Non-pigmented ciliary epithelial cell (primary cell): Measurements from ENCODE around the gene FAM131A.

Experiments
- DNase-seq: peaks from one replicate; pipeline ENCODE4 v3.0.0-alpha.2; 2010; ENCODE audit warnings: low read depth

Gene FAM131A

GRCh38 chr3:184378651-184379357 lies 41.4 kb downstream of the FAM131A start:
- no peak for DNase-seq

DNA sequence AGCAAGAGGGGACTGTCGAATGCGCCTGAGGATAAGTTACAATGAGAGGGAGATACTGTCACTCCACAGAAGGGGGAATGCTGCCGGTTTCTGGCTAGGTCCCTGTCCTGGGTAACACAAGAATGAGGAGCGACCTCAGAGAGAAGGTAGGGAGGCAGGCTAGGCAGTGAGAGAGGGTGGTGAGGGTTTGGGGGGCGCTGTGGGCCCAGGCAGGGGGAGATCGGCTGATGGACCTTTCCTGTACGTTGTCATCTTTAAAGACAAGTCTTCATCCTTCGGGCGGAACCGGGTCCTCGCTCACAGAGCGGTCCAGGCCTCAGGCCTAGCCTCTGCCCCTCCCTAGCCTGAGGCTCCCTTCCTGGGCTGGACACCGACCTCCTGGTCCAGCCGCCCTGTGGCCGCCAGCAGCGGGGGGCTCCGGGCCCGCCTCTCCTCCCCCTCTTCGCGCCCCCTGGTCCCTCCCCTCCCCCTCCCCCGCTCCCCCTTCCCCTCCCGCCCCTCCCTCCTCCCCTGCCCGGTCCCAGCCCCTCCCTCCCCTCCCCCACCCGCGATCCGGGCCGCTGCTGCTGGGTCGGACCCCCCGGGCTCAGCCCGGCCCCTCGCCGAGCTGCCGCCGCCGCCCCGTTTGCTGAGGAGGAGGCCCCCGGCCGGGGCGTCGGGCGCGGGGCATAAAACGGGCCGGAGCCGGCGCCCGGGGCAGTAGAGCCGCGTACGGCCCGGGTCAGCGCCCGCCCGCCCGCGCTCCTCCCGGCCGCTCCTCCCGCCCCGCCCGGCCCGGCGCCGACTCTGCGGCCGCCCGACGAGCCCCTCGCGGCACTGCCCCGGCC lies 42.2 kb downstream of the FAM131A start, which contains the start of gene CHRD:
Gene CHRD, plus strand, starts transcription at position 697 of the 827 bp plus-strand sequence. CDS start 265 bp downstream, outside the sequence.
- no peak for DNase-seq

DNA sequence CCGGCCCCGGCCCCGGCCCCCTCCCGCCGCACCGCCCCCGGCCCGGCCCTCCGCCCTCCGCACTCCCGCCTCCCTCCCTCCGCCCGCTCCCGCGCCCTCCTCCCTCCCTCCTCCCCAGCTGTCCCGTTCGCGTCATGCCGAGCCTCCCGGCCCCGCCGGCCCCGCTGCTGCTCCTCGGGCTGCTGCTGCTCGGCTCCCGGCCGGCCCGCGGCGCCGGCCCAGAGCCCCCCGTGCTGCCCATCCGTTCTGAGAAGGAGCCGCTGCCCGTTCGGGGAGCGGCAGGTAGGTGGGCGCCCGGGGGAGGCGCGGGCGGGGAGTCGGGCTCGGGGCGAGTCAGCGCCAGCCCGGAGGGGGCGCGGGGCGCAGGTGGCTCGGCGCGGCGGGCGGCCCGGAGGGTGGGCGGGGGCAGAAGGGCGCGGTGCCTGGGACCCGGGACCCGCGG lies 42.8 kb downstream of the FAM131A start:
- no peak for DNase-seq

DNA sequence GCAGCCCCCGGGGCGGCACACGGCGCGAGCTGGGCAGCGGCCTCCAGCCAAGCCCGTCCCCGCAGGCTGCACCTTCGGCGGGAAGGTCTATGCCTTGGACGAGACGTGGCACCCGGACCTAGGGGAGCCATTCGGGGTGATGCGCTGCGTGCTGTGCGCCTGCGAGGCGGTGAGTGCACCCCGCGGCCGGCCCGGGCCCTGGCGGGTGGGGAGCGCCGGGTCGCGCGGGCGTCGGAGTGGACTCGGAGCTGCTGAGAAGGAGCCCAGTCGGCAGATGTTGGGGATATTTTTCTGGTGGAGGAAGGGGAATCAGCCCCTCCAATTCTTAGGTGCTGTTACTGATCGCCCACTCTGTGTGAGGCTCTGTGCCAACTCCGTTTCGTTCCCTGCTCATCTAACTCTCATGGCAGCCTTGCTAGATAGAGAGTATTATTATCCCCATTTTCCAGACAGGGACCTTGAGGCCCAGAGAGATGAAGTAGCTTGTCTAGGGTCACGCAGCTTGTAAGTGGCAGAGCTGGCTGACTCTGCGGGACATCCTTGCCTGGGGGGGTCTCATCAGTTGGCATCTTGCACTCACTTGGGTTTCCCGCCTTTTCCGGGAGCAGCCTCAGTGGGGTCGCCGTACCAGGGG lies 43.3 kb downstream of the FAM131A start:
- no peak for DNase-seq

DNA sequence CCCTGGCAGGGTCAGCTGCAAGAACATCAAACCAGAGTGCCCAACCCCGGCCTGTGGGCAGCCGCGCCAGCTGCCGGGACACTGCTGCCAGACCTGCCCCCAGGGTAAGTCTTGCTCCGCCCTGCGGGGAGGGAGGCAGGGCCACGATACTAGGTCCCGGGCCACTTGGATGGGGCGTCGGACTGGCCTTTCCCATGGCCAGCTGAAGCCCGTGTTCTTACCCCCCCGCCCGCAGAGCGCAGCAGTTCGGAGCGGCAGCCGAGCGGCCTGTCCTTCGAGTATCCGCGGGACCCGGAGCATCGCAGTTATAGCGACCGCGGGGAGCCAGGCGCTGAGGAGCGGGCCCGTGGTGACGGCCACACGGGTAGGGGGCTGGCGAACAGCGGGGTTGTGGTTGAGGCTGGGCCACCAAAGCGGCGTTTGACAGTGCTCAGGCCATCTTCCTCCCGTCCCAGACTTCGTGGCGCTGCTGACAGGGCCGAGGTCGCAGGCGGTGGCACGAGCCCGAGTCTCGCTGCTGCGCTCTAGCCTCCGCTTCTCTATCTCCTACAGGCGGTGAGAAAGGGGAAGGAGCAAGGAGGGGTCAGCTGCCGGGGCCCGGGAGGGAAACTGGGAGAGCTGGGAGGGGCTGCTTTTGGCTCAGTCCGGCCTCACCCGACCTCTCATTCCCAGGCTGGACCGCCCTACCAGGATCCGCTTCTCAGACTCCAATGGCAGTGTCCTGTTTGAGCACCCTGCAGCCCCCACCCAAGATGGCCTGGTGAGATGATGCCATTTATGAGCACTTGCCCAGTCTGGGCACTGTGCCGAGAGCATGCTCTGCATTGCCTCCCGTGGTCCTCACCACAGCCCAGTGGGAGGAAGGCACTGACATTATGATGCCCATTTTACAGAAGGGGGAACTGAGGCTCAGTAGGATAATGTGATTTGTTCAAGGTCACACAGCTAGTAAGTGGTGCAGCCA lies 44.1 kb downstream of the FAM131A start:
- DNase-seq: no peak

DNA sequence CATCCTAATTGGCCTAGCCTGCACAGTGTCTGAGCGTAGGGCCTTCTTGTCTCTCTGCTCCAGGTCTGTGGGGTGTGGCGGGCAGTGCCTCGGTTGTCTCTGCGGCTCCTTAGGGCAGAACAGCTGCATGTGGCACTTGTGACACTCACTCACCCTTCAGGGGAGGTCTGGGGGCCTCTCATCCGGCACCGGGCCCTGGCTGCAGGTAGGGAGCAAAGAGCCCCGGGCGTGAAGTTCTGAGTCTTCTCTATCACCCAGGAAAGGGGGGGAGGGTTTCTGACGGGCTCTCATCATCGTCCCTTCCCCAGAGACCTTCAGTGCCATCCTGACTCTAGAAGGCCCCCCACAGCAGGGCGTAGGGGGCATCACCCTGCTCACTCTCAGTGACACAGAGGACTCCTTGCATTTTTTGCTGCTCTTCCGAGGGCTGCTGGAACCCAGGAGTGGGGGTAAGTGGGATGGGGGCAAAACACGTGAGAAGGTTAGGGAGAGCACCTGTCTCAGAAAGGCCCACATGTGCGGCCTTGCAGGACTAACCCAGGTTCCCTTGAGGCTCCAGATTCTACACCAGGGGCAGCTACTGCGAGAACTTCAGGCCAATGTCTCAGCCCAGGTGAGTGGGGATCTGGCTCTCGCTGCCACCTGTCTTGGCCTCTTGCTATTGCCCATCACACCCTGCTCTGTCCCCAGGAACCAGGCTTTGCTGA lies 45.1 kb downstream of the FAM131A start:
- no peak for DNase-seq

GRCh38 chr3:184383033-184383740 lies 45.8 kb downstream of the FAM131A start:
- no peak for DNase-seq

DNA sequence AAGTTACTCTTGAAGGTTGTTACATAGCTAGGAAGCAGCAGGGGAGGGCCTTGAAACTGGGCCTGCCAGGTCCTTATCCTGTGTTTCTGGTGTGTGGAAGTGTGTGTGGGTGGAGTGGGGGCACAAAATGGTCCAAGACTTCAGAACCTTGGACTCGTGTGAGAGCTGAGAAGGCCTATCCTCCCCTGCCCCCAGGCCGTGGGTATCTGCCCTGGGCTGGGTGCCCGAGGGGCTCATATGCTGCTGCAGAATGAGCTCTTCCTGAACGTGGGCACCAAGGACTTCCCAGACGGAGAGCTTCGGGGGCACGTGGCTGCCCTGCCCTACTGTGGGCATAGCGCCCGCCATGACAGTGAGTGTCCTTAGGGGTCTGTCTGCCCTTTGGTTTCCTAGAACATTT lies 46.9 kb downstream of the FAM131A start:
- no peak for DNase-seq

GRCh38 chr3:184384856-184385422 lies 47.5 kb downstream of the FAM131A start:
- no peak for DNase-seq

DNA sequence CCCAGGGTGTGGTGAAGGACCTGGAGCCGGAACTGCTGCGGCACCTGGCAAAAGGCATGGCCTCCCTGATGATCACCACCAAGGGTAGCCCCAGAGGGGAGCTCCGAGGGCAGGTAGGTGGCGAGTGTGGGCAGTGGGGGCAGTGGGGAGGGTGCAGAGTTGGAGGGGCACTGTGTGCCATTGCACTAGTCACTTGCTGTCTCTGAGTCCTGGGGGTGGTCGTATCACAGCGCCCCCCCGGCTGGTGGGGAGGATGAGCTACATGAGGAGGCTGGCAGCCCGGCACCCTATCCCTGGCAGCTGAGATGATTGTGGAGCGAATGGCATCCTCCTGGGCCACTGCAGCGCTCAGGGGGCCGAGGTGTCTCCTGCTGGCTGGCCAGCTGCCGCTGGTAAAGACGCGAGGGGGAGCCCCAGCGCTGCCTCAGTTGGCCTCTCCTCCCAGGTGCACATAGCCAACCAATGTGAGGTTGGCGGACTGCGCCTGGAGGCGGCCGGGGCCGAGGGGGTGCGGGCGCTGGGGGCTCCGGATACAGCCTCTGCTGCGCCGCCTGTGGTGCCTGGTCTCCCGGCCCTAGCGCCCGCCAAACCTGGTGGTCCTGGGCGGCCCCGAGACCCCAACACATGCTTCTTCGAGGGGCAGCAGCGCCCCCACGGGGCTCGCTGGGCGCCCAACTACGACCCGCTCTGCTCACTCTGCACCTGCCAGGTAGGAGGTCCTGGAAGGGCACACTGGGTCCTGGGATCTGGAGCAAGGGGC lies 48.8 kb downstream of the FAM131A start:
- no peak for DNase-seq

GRCh38 chr3:184387174-184387714 lies 49.8 kb downstream of the FAM131A start:
- no peak for DNase-seq

DNA sequence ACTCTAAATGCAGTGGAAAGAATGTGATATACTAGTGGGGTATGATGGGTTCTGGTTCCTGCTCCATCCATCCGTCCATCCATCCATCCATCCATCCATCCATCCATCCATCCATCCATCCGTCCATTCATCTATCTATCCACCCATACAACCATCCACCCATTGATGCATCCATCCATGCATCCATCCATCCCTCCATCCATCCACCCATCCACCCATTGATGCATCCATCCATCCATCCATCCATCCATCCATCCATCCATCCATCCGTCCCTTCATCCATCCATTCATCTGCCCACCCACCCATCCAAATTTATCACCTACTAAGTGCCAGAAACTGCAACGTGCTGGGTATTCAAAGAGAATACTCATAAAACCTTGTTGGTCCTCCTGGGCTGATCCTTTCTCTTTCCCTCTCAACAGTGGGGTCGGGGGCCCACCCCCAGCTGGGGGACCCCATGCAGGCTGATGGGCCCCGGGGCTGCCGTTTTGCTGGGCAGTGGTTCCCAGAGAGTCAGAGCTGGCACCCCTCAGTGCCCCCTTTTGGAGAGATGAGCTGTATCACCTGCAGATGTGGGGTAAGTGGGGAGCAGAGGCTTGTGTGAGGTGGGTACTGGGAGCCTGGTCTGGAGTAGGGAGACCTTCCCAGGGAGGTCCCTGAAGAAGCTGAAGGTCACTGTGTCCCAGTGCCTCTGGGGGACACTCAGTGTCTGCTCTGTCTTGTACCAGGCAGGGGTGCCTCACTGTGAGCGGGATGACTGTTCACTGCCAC lies 51.0 kb downstream of the FAM131A start:
- DNase-seq: no peak

GRCh38 chr3:184388936-184389230 lies 51.5 kb downstream of the FAM131A start:
- no peak for DNase-seq

DNA sequence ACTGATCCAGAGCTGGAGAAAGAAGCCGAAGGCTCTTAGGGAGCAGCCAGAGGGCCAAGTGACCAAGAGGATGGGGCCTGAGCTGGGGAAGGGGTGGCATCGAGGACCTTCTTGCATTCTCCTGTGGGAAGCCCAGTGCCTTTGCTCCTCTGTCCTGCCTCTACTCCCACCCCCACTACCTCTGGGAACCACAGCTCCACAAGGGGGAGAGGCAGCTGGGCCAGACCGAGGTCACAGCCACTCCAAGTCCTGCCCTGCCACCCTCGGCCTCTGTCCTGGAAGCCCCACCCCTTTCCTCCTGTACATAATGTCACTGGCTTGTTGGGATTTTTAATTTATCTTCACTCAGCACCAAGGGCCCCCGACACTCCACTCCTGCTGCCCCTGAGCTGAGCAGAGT lies 52.0 kb downstream of the FAM131A start:
- DNase-seq: no peak

DNA sequence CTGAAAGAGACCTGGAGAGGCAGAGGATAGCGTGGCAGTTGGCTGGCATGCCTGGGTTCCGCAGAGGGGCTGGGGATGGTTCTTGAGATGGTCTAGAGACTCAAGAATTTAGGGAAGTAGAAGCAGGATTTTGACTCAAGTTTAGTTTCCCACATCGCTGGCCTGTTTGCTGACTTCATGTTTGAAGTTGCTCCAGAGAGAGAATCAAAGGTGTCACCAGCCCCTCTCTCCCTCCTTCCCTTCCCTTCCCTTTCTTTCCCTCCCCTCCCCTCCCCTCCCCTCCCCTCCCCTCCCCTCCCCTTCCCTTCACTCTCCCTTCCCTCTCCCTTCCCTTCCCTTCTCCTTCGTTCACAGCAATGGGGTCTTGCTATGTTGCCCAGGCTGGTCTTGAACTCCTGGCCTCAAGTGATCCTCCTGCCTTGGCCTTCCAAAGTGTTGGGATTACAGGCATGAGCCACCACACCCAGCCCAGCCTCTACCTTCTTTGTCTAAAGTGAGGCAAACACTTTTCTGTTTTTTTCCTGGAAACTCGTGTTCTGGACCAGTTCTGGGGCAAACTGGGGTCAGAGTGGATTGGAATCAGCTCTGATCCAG lies 52.6 kb downstream of the FAM131A start:
- DNase-seq: no peak

GRCh38 chr3:184391266-184391665 lies 53.9 kb downstream of the FAM131A start:
- no peak for DNase-seq

- no peak for DNase-seq
Measured at GRCh38 chr3:184395320-184395660, 57.9 kb downstream of the FAM131A start.
